ENCODE data around the gene HLA-DQA2.
"Not testable (repeated sequence)": the region's sequence is repeated elsewhere in the genome, so short reads cannot be mapped to it uniquely, and the experiment has no call there.

The HLA-DQA2 gene

DNA sequence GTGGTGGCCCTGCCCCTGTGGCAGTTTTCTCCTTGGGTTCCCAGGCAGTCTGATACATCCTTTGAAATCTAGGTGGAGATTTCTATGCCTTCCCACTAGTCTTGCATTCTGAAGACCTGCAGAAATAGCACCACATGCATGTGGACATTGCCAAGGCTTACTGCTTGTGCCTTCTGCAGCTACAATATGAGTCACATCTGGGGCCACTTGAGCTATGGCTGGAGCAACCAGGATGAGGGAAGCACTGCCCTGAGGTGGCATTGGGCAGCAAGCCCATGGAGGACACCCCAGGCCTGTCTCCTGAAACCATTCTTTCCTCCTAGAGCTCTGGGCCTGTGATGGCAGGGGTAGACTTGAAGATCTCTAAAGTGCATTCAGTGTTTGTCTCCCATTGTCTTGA is 37.8 kb downstream of the HLA-DQA2 start:
- no peak for DNase-seq (ENCODE audit: low read depth in 2 of 2)

DNA sequence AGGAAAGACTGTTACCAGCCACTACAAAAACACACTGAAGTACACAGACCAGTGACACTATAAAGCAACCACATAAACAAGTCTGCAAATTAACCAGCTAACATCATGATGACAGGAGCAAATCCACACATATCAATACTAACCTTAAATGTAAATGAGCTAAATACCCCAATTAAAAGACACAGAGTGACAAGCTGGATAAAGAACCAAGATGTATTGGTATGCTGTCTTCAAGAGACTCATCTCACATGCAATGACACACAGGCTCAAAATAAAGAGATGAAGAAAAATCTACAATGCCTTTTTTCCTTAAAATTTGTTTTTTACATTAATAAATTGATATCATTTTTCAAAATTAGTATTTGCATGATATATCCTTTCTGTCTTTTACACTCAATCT is 41.7 kb downstream of the HLA-DQA2 start:
- DNase-seq (ENCODE audit: low read depth in 2 of 2) = not testable (repeated sequence)

DNA sequence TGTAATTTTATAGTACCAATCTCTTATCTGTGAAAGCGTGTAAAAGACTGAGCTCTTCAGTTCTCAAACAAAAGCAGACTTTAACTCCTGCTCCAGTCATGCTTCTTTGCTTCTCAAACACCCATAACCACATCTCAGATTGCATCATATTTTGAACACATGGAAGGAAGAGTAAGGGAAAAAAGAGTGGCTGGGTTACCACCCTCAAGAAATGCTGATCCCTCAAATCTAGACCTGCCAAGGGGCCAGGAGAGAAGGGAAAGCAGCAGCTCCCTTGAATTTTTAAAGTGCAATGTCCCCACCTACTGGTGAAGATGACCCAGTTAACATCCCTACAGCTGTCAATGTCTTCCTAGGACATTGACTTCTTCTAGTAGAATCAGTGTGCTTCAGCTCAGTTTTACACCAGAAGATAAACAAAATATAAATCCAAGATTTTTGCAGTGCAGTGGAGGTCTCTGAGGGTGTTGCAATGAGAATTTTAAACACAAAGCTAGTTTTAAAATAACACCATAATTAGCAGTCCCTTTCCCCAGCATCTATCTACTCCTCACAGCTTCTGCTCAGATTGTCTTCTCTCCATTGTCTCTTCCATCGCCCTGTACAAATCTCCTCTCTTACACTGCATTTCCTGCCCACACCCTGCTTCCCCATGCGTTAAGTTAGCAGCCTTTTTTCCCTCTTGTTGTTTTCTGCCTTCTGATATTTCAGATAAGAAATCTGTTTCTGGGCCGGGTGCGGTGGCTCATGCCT is 44.8 kb downstream of the HLA-DQA2 start:
- no peak for DNase-seq (ENCODE audit: low read depth in 2 of 2)

DNA sequence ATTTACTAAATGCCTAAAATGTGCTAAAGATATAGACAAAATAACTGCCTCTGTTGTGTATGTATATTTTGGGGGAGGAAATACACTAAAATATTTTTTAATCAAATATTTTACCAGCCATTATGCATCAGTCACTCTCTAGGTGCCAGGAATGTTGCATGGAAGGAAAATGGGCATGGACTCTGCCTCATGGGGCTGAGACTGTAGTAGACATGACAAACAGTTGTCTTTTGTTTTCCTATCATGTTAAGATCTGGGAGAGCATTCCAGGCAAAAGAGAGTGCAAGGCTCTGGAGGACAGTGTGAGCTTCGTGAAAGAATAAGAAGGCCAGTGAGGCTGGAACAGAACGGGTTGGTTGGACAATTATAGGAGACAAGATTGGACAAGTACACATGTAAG is 49.1 kb downstream of the HLA-DQA2 start:
- no peak for DNase-seq (ENCODE audit: low read depth in 2 of 2)

DNA sequence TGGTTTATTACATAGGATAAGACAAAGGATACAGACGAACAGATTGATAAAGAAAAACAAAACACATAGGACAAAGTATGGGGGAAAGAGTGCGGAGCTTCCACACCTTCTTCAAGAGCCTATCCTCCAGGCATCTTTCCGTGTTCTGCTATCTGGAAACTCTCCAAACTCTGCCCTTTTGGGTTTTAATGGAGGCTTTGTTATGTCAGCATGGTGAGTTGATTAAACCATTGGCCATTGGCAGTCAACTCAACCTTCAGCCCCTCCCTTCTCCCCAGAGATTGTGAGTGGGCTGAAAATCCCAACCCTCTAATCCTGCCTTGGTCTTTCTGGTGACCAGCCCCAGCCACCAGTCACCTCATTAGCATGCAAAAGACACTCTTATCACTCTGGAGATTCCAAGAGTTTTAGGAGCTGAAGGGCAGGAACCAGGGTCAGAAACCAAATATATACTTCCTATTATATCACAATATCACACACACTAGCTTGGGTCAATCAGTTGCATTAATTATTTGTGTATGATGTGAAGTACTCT is 51.8 kb downstream of the HLA-DQA2 start:
- DNase-seq (ENCODE audit: low read depth in 2 of 2) = no peak

DNA sequence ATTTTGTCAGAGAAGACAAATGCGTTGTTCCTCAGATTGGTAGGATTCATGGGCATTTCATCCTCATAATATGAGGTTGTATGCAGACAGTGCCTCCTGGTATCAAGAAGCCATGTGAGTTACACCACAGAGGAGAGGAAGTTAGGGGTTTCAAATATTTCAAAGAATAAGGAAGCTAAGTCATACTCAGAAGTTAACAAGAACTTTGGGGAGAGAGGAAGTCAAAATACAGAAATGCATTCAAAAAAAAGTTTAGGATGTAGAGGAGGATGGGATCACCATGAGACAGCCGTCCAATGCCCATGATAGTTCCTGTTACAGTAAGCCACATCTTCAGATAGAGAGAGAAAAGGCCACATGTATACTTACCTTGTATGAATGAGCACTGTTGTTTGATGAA is 53.3 kb downstream of the HLA-DQA2 start:
- DNase-seq (ENCODE audit: low read depth in 2 of 2) = no peak

Measured in stimulated activated CD4-positive, alpha-beta T cell treated with anti-CD3 and anti-CD28 coated beads, Interleukin-1b, Interleukin-23, amount 100 ng/mL, for 1 hour (primary cell).